GF-D8 (cell line): ENCODE measurements around the gene CCDC148.
"Not testable (repeated sequence)": the region's sequence is repeated elsewhere in the genome, so short reads cannot be mapped to it uniquely, and the experiment has no call there.

Source experiments
- DNase-seq: peaks from one replicate; lab custom pipeline; 2025; lab: John Stamatoyannopoulos, UW

CCDC148 gene

DNA sequence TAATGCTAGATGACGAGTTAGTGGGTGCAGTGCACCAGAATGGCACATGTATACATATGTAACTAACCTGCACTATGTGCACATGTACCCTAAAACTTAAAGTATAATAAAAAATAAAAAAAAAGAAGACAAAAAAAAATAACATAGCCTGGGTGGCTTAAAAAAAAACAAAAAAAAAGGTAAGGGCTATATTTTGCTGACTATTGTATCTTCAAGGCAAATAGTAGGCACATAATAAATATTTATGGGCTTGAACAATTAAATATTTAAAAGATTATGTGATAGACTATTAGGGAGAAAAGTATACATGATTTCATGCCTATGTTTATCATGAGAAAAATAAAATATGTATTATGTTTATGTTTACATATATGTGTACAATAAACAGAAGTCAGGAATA is 99.4 kb downstream of the CCDC148 start:
- no peak for DNase-seq

- DNase-seq, result not testable (repeated sequence)
These were observed 105.1 kb downstream of the CCDC148 start for GRCh38 chr2:158351466-158351816.

DNA sequence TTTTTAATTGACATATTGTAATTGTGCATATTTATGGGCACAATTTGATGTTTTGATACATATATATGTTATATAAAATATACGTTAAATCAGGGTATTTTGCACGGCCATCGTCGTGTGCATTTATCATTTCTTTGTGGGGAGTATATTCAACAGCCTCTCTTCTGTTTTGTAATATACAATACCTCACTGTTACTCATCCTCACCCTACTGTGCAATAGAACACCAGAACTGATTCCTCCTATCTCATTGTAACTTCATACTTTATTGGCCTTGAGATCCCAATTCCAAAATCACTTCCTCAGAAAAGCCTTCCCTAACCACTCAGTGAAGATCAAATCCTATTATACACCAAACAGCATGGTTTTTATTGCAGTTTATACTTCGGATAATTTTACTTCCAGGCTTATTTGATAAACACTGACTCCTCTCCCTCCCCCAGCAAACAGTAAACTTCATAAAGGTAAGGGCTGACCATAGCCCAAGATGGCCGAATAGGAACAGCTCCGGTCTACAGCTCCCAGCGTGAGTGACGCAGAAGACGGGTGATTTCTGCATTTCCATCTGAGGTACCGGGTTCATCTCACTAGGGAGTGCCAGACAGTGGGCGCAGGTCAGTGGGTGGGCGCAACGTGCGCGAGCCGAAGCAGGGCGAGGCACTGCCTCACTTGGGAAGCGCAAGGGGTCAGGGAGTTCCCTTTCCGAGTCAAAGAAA is 105.6 kb downstream of the CCDC148 start:
- not testable (repeated sequence) for DNase-seq

DNA sequence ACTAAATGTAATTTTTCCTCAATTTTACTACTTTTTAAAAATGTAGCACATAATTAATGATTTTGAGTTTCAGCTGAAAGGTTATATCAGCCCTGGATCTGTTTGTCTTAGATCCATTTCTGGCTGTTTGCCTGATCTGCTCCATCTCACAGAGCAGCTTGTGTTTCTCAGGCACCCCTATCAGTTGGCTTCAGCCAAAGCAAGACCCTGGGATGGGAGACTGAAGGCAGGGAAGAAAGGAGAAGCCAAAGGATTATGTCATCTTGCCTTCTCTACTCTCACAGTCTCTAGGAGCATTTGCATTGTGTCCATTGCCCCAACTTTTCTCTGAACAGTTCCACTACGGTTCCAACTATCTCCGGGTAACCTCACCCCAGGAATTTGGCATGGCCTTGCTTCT is 110.5 kb downstream of the CCDC148 start:
- DNase-seq, result no peak

- no peak for DNase-seq
These were observed 117.0 kb downstream of the CCDC148 start for GRCh38 chr2:158339513-158339912.

GRCh38 chr2:158337018-158337417 is 119.5 kb downstream of the CCDC148 start:
- DNase-seq, result no peak

GRCh38 chr2:158331799-158332198 is 124.8 kb downstream of the CCDC148 start:
- not testable (repeated sequence) for DNase-seq

DNA sequence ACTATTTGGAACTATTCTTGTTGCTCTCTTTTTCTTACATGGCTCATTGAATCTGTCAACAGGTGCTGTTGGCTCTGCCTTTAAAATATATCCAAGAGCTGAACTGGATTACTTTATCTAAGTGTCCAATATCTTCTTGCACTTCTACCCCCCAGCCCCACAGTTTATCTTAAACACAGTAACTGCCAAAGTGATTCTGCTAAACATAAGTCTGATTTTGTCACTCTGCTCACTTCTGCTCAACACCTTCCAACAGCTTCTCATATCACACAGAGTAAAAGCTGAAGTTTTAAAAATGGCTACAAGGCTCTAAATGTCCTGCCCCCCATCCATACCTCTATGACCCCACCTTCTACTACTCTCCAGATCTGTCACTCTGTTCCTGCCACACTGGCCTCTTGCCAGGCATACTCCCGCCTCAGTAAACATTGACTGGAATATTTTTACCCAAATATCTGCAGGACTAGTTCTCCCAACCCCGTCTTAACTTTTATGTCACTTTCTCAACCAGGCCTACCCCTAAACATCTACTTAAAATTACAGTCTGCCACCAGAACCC is 130.7 kb downstream of the CCDC148 start:
- DNase-seq, result no peak

DNA sequence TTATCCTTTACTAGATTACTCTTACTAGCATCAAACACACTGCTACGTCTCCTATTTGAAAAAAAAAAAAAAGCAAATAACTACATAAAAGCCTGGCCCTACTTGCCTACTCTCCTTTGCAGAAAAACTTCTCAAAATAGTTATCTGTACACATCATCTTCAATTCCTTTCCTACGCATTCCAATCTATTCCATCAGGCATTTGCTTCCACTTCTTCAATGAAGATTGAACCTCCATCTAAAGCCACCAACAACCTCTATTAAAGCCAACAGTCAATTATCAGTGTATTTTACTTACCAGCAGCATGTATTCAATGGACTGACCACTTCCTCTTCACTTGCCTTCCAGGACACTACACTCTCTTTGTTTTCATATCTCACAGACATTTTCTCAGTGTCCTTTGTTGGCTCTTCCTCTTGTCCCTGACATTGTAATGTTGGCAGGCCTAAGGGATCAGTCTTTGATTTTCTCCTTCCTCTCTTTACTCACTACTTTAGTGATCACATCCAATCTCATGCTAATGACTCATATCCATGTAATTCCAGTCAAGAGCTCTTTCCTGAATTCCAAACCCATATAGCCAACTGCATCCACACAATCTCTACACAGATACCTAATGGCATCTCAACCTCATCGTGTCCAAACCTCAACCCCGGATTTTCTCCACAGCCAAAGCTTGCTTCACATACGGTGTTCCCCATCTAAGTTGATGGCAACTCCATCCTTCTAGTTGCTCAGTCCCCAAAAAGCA is 131.3 kb downstream of the CCDC148 start:
- DNase-seq, result no peak

- DNase-seq, result no peak
These were observed 133.2 kb downstream of the CCDC148 start for GRCh38 chr2:158323381-158323780.

- DNase-seq, result no peak
These were observed 135.3 kb downstream of the CCDC148 start for GRCh38 chr2:158321264-158321663.

GRCh38 chr2:158319269-158319668 is 137.3 kb downstream of the CCDC148 start:
- no peak for DNase-seq

GRCh38 chr2:158317642-158318041 is 138.9 kb downstream of the CCDC148 start:
- DNase-seq, result no peak

DNA sequence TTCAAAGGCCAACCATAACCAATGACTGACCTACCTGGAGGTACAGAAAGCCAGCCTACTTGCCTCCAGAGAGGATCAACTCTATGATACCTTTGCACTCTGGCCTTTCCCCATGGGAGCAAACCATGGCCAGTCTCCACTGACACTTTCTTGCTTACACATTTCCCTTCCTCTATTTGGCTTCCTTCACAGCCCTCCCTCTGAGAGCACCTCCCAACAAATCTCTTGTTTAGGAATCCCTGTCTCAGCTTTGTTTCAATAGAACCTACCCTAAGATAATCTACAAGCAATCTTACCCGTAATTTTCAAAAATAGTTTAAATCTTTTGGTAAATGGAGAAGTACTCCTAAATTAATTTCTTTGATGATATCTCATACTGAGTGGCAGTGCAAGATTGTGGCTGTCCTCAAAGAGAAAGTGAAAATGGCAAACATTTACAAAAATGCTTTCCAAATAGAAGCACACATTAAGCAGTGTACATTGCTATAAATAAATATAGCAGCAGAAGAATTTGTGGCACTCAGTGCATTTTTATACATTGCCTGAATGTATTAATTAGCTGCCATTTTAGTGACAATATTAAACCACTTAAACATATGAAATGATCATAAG is 140.6 kb downstream of the CCDC148 start:
- no peak for DNase-seq

DNA sequence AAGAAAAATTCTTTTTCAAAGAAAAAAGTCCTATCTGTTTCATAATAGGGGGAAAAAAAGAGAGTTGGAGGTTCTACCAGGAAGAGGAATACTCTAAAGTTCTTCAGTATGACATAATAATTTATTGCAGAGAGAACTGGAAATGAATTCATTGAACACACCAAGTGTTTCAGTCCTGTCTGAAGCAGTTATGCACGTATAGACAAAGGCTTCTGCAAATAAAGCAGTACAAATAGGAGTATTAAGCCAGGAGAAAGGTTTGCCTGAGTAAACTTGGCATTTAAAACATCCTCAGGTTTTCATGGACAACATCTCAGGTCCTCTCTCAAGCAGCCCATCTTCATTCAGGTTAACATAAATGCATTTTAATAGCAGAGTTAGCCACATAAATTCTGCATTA is 141.6 kb downstream of the CCDC148 start:
- DNase-seq, result no peak

GRCh38 chr2:158313734-158314133 is 142.8 kb downstream of the CCDC148 start:
- no peak for DNase-seq

DNA sequence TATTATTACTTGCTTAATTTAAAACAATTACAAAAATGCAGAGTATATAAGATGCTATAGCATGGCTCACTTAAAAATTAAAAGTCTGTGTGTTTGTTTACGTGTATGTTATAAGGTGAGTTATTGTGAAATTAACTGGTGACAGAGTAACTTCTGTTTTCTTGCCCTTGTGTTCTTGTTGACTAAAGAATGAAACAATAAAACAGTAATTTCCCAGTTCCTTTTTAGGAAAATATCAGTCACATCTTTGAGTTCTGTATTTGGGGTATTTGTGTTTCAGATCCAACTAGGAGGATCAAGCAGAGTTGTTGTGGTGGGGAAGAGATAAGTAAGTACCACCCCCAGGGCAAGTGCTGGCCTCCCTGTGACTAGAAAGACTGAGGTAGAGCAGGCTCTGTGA is 143.6 kb downstream of the CCDC148 start:
- DNase-seq, result no peak

GRCh38 chr2:158310407-158310806 is 146.1 kb downstream of the CCDC148 start:
- not testable (repeated sequence) for DNase-seq

DNA sequence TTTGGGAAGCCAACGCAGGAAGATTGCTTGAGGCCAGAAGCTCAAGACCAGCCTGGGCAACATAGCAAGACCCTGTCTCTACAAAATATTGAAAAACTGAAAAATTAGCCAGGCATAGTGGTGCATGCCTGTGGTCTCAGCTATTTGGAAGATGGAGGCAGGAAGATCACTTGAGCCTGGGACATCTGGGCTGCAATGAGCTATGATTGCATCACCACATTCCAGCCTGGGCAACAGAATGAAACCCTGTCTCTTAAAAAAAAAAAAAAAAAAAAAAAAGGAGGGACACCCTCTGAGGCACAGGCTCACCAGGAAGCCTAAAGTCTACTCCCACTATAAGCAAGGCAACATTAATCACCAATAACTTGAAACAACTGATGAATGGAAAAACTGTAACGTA is 151.1 kb downstream of the CCDC148 start:
- no peak for DNase-seq

GRCh38 chr2:158300394-158300793 is 156.2 kb downstream of the CCDC148 start:
- DNase-seq, result no peak

- DNase-seq, result no peak
These were observed 158.9 kb downstream of the CCDC148 start for GRCh38 chr2:158297606-158298005.

GRCh38 chr2:158297120-158297519 is 159.4 kb downstream of the CCDC148 start:
- DNase-seq, result no peak

DNA sequence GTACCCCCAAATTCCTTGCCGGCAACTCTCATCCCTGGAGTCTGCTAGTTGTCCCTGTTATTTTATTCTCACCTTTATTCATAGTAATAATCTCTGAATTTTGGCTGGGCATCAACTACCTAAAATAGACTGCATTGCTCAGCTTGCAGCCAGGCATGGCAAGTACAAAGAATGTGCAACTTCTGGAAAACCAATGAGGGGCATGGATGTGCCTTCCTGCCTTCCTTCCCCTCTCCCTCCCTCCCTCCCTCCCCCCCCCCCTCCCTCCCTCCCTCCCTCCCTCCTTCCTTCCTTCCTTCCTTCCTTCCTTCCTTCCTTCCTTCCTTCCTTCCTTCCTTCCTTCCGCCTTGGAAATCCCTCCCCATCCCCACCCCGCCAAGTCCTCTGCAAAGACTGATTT is 162.8 kb downstream of the CCDC148 start:
- DNase-seq, result no peak
